ENCODE measurements around the gene BUB1B. TPM values are rescaled to one million over a fixed set of nuclear protein-coding genes. Genes with fewer than 3 reads are reported as not detected.

Gene BUB1B
- total and polyA plus RNA-seq, 4 donors: 0.08 to 31.1 (median 0.84) TPM

GRCh38 chr15:40249477-40250303 lies 88.8 kb downstream of the BUB1B start:
- WGBS: 79% methylated on average over 11 of the region's 11 CpGs
- no peak for DNase-seq (ENCODE audit: low spot score)
- no peak overlapping the region for H3K4me3 ChIP-seq (ENCODE audit: low read depth in 1 of 3, low read length in 3 of 3)
- no peaks in the 10 kb centered on the region for H3K36me3 ChIP-seq (ENCODE audit: control insufficient read depth in 4 of 4, insufficient read depth in 3 of 4, low read depth in 1 of 4, low read length in 3 of 4)
- H3K27ac ChIP-seq (ENCODE audit: low read depth in 1 of 2, low read length in 2 of 2): no peak overlapping the region
- H3K4me1 ChIP-seq (ENCODE audit: control insufficient read depth in 4 of 4, insufficient read depth in 4 of 4, low read length in 3 of 4): peaks cover 9 to 13% (median 11%) of the 10 kb centered on the region in 4 donors
- TF ChIP-seq REST (IDR thresholded peaks at IDR 0.05) (no peak), TAF1 (conservative IDR thresholded peaks at IDR 0.05) (no peak), SP1 (IDR thresholded peaks at IDR 0.05) (no peak), RXRA (IDR thresholded peaks at IDR 0.05) (no peak), CTCF (IDR thresholded peaks at IDR 0.05; ENCODE audit: low read depth, low read length, missing input control) (no peak), YY1 (IDR thresholded peaks at IDR 0.05) (no peak), HNF4G (IDR thresholded peaks at IDR 0.05) (no peak), FOXA1 (IDR thresholded peaks at IDR 0.05) (no peak), NR2F2 (IDR thresholded peaks at IDR 0.05) (no peak), GABPA (IDR thresholded peaks at IDR 0.05 in 1 of 2, conservative IDR thresholded peaks at IDR 0.05 in 1 of 2) (no peak)
- no peak overlapping the region for H3K9ac ChIP-seq (ENCODE audit: low read depth in 1 of 2, low read length in 2 of 2)
- H3K27me3 ChIP-seq (ENCODE audit: control insufficient read depth in 4 of 4, insufficient read depth in 4 of 4, low read length in 3 of 4): peaks cover 0 to 4% (median under 1%) of the 10 kb centered on the region in 4 donors
- H3K9me3 ChIP-seq (ENCODE audit: control insufficient read depth in 4 of 4, low read length in 3 of 4): no peaks in the 10 kb centered on the region

- Histone ChIP-seq H3K27me3 (ENCODE audit: control insufficient read depth in 4 of 4, insufficient read depth in 4 of 4, low read length in 3 of 4) (peaks cover 0 to 4% (median under 1%) of the 10 kb centered on the region in 4 donors), H3K36me3 (ENCODE audit: control insufficient read depth in 4 of 4, insufficient read depth in 3 of 4, low read depth in 1 of 4, low read length in 3 of 4) (no peaks in the 10 kb centered on the region), H3K4me3 (ENCODE audit: low read depth in 1 of 3, low read length in 3 of 3) (no peak overlapping the region), H3K27ac (ENCODE audit: low read depth in 1 of 2, low read length in 2 of 2) (no peak overlapping the region), H3K9ac (ENCODE audit: low read depth in 1 of 2, low read length in 2 of 2) (no peak overlapping the region), H3K4me1 (ENCODE audit: control insufficient read depth in 4 of 4, insufficient read depth in 4 of 4, low read length in 3 of 4) (peaks cover 9 to 13% (median 11%) of the 10 kb centered on the region in 4 donors), H3K9me3 (ENCODE audit: control insufficient read depth in 4 of 4, low read length in 3 of 4) (no peaks in the 10 kb centered on the region)
- TF ChIP-seq RXRA (IDR thresholded peaks at IDR 0.05) (no peak), FOXA2 (IDR thresholded peaks at IDR 0.05) (no peak)
- 94% methylated on average over 8 of the region's 8 CpGs for WGBS
- no peak for DNase-seq (ENCODE audit: low spot score)
Measured at GRCh38 chr15:40250304-40250656, 89.4 kb downstream of the BUB1B start.
